GM21515 (cell line): Measurements from ENCODE around the gene DYRK4.

Source experiments
- ATAC-seq: cut with Tn5 transposase; IDR thresholded peaks from one replicate; pipeline ENCODE4 v1.9.1; 2021; ENCODE audit not compliant: unreplicated experiment

DYRK4 gene

DNA sequence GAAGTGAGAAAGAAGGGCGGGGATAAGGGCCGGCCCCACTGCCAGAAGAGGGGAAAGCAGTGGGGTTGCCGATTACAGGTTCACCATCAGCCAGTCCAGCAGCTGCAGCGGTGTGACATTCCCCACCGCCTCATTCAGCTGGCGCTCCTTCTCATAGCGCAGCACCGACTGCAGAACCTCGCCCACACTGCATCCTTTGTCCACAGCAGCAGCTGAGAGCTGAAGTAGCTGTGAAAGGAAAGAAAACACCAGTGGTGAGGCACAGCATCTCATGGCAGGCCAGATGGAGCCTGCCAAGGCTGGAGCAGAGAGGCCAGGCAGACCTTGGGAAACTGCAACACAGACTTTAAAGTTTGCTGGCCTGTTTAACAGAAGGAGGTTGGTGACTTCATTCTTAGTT lies 53.7 kb downstream of the DYRK4 start:
- ATAC-seq, result no peak

DNA sequence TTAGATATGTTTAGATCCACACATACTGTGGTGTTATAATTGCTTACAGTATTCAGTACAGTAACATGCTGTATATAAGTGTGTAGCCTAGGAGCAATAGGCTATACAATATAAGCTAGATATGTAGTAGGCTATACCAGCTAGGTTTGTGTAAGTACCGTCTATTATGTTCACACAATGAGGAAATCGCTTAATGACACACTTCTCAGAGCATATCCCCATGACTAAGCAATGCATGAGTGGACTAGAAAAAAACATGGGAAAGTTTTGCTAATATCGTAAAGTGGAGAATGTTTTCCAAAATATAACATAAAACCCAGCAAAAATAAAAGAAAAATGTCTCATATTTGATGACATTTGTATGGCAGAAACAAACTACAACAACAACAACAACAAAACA lies 59.5 kb downstream of the DYRK4 start:
- ATAC-seq, result no peak

DNA sequence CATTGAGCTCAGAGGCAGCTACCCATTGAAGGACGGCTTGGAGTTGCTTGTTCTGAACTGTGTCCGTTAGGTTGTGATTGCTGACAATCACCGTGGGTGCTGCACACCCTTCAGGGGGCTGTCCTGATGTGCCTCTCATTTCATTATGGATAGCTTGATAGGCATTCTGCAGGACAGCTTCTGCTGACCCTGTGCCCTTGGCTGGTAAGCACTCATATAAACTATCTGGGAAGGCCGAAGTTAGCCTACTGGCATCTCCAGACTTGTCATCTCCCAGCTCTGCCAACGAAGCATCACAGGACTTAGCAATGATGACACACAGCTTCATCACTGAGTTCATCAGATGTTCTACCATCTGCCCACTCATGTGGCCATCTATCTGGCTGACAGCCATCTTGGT lies 64.5 kb downstream of the DYRK4 start:
- no peak for ATAC-seq

DNA sequence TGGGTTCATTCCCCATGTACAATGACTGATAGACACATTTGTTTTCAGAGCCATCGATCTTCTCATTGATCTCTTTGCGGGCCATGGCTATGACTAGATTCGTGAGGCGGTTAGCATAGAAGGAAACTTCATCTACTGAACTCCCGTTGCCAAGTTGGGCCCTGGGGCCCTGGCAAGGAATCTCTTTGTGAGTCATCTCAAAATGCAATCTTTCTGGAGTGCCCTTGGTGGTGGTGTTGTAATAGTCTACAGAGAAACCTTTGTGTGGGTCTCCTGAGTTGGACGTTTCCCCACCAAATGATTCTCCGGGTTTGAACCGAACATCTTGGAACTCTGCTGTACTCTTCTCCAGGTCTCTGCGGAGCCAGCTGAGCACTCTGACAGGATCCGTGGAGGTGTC lies 66.4 kb downstream of the DYRK4 start:
- no peak for ATAC-seq

DNA sequence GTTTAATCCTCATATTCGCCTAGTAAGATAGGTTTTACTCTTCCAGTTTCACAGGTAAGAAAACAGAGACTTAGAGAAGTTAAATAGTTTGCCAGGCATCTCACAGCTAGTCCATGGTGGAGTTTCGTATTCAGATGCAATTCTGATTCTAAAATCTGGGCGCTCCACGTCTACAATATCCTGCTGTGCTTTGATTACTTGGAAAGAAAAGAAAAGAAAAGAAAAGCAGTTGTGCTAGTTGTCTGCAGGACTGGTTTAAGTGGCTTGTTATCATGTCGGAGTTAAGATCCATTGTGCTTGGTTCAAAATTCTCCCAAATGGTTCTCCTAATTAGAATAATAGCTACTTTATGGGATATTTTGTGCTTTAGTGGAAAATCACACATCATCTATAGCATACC lies 68.3 kb downstream of the DYRK4 start:
- no peak for ATAC-seq

DNA sequence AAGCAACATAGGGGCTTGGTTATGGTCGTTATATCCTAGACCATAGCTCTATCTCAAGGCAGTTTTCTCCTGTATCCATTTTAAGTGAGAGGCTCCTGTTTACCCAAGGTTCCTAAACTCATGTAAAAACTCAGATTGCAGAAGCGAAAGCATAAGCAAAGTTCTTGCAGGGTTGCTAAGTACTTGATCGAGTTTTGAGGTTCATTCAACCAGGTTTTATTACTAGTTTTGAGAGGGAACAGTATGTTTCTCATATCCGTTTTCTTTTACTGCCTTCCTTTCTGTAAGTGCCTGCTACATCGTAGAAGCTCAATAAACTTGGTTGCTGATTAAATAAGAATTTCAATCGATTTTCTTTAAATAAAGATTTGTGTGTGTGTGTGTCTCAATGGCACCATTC lies 81.7 kb downstream of the DYRK4 start:
- no peak for ATAC-seq

DNA sequence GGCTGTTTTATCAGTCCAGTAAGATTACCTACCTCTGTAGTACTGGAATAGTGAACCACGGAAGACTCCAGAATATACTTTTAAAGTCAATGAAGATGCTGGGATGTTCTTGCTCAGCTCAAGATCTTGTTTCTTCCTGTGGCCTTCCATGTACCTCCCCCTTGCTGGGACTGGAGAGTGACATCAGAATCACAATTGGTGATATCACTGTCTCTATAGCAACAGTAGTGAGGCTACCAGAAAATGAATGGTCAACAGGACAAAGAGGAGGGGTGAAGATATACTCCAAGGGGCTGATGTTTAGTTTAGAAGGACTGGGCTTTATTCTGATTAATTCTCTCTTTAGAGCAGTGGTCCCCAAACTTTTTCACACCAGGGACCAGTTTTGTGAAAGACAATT lies 83.0 kb downstream of the DYRK4 start:
- ATAC-seq, result no peak

DNA sequence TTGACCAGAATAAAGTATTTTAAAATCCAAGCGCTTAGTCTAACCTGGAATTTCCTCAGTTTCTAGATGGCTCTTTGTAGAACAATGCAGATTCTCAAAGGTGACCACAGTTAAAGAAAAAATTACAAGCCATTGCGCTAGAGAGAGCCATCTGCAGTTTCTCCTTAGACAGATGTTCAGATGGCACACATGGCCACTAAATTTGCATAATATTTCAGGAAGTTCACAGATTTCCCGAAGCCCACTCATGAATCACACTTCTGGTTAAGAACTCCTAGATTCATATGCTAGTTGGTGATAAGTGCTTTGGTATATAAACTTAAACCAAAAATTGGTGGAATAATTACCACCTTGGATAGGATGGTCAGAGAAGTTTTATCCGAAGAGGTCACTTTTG lies 86.1 kb downstream of the DYRK4 start:
- no peak for ATAC-seq

DNA sequence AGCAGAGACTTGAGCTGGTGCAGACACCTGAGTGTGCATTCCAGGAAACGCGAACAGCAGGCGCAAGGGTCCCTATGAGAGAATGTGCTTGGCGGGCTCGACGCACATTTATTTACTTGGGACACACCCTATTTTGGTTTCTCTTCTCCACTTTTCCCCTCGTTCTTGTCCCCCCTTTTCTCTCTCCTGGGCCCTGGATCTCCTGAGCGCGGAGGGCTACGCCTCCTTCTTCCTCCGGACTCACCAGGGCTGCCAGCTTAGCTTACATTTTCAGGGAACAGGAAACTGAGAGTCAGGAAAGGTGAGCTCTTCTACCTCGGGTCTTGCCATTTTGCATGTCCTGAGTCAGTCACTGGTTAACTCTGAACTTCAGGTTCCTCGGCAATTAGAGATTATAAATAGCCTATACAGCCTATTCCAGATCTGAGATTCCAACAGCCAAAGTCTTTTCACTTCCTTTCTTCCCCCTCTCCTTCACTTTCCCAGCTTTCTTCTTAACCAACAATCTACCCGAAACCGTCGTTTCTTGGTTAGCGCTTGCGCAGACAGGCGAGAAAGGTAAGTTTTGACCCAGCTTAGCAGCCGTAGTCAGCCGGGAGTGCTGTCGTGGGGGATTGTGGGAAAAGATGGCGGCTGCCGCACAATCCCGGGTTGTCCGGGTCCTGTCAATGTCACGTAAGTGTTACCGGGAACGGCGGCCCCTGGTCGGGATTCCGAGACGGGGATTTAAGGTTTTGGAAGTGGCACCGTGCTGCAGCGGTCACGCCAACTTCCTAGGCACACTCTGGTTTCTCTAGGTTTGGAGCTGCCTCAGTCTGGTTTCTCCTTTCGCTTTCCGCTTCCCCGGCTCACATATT lies 86.7 kb downstream of the DYRK4 start, which contains the start of the genes AKAP3 and NDUFA9:
Gene AKAP3 (minus strand): TSS at position 551 of the 857 bp plus-strand sequence. CDS start 10,855 bp downstream, outside the sequence.
Gene NDUFA9 (plus strand): TSS at position 614 of the 857 bp plus-strand sequence. CDS start 13 bp downstream, at position 627.
- ATAC-seq, result peak; percentile 69

DNA sequence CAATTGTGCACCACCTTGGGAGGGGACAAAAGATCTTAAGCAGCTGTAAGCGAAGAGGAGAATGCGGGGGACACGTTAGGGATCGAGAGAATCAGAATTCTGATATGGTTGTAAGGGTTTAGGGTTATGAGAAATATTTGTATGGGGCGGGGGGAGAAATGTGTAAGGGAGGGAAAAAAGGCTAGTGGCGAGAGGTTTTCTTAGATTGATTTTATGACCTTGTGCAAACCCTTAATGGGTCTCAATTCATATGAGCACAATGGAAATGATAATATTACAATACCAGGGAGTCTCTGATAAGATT lies 87.3 kb downstream of the DYRK4 start:
- no peak for ATAC-seq

DNA sequence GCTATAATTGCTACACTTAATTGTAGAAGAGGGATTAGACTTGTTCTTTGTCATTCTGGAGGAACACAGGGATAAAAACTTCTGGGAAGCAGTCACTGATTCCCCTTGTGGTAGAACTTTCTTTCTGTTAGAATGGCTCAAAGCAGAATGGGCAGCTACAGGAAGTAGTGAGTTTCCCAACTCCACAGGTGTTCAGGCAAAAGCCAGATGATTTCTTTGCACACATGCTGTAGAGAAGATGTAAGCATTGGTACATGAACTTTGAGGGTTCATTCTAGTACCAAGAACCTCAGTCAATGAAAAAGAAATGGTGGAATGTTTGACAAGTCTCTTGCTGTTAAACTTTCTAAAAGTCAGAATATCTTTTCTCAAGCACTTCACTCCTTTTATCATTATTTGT lies 91.2 kb downstream of the DYRK4 start:
- ATAC-seq, result no peak

DNA sequence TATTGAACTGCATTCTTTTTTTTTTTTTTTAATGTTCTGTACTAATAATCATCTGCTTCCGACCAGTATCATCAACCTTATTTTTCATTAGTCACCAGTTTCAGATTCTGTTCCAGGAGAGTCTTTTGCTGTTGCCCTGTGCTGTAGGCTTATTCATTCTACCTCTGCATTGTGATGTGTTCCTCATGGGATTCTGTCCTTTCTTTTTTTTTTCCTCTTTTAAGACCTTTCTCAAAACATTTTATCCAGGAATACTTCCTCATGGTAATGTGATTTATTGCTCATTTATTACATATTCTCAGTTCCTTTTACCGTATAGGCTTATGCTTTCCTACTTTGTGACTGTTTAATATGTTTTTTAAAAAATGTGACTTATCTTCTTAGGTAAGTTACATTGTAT lies 91.7 kb downstream of the DYRK4 start:
- no peak for ATAC-seq
